ENCODE results near the gene BOD1.

- TF ChIP-seq CTCF (IDR thresholded peaks at IDR 0.05) (no peak), POLR2A (IDR thresholded peaks at IDR 0.05) (no peak)
Measured at GRCh38 chr5:173643964-173644363, 27.5 kb upstream of the BOD1 start.

Data from vagina (tissue), 2 donors.